ENCODE data around the gene CDK5R1. TPM values are rescaled to one million over a fixed set of nuclear protein-coding genes. Genes with fewer than 3 reads are reported as not detected.

CDK5R1 gene
- total RNA-seq, 1 experiment from 2014 or later, result 2.5 TPM

DNA sequence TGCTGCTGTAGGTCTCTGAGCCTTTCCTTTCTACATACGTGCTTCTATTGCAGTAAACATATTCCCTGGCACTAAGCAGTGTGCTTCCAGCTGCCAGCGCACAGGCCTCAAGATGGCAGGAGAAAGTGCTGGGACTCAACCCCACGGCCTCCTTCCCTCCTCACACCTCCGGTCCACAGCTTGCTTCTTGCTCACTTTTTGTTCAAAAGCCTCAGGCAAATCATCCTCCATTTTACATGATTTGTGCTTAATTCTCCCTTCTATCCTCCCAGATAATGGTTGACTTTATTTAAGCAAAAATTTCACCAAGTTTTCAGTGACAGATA is 5.4 kb downstream of the CDK5R1 start:
- no peak for DNase-seq (ENCODE audit: extremely low read depth, low read depth)

DNA sequence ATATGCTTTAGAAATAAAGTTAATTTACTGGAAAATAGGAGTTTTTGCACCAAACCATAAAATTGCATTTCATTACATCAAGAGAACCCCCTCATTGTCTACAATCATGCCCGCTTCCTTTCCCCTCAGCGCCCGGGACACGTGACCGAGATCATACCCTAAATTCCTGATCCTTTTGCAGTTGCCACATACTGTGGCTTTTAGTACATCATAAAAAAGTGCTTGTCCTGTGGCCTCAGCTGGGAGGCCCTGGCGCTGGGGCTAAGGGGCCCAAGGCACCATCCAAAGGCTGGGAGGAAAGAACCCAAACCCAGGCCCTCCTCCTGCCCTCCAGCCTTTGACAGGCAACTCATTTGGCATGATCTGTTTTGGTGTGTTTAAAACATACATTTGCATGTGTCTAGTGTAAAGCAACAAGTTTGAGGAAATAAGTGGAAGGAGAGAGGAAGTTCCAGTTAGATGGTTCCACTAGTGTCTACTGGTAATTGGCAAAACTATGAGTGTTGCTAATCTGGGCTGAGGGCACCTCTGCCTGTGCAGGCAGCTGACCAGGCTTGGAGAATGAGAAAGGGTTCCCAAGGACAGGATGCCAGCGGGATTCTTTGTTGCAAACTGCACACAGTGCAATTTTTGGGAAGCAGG is 6.0 kb downstream of the CDK5R1 start:
- no peak for DNase-seq (ENCODE audit: extremely low read depth, low read depth)

DNA sequence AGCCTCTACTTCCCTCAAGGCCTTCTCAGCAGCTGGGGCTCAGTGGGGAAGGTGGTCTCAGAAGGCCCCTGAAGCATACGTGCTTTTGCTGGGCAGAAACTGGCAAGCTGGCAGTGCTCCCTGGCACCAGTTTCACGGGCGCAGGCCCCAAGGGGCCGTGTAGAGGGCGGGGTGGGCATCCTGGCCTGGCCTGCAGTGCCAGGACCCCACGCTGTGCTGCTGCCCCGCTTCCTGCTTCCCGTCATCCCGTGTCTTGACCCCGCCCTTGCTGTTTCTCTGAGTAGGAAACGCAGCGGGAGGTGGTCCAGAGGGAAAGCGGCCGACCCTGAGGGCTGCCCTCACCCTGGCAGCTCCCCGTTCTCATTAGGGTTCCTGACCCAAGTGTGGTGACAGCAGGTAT is 6.8 kb downstream of the CDK5R1 start:
- no peak for DNase-seq (ENCODE audit: extremely low read depth, low read depth)

DNA sequence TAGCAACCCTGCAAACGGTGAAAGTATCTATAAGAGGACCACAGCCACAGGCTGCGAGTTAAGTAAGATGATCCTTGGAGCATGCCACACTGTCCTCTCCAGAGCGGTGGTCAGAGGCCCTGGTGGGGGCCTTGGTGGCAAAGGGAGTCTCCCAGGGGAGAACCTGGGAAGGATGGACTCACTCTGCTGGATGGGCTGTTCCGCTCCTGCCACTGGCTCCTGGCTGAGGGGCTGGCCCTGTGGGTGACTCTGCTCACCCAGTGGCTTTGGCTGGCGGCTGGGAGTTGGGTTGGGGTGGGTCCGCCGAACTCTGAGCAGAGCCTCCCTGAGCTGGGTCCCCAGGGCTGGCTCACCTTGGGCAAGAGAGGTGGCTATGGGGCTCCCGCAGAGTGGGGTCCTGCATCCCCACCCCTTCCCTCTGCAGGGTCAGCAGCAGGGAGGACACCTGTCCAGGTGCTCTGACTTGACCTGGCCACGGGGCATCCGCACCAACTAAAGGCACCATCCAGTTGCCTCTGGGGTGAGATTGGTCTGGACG is 7.3 kb downstream of the CDK5R1 start:
- no peak for DNase-seq (ENCODE audit: extremely low read depth, low read depth)

DNA sequence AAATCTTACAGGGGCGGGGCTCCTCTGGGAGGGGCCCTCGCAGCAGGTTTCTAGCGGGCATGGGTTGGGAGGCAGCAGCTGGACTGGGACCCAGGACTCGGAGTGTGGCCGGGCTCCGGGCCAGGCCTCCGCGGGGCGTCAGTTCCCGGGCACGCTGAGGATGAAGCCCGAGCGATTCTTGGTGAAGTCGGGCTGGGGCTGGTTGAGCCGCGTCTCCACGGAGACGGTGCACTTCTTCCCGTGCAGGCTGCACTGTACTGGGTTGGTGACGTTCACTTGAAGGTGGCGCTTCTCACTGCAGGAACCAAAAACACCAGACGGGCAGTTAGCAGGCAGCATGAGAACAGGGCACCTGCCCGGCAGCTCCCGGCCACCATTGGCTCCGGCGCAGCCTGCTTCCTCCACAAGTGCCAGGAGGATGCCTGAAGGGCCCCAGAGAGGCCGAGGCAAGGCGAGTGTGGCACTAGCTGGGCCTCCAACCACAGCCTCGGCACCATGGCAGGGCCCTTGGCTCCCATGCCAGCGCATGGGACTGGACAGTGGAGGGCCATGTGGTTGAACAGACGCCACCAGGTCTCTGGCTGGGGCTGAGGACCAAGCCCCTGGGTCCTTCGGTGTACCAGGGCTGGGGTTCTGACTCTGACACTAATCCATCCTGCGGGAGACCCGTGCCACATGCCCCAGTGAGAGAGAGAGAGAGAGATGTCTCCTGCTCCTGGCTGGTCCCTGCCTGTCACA is 8.0 kb downstream of the CDK5R1 start:
- no peak for DNase-seq (ENCODE audit: extremely low read depth, low read depth)

DNA sequence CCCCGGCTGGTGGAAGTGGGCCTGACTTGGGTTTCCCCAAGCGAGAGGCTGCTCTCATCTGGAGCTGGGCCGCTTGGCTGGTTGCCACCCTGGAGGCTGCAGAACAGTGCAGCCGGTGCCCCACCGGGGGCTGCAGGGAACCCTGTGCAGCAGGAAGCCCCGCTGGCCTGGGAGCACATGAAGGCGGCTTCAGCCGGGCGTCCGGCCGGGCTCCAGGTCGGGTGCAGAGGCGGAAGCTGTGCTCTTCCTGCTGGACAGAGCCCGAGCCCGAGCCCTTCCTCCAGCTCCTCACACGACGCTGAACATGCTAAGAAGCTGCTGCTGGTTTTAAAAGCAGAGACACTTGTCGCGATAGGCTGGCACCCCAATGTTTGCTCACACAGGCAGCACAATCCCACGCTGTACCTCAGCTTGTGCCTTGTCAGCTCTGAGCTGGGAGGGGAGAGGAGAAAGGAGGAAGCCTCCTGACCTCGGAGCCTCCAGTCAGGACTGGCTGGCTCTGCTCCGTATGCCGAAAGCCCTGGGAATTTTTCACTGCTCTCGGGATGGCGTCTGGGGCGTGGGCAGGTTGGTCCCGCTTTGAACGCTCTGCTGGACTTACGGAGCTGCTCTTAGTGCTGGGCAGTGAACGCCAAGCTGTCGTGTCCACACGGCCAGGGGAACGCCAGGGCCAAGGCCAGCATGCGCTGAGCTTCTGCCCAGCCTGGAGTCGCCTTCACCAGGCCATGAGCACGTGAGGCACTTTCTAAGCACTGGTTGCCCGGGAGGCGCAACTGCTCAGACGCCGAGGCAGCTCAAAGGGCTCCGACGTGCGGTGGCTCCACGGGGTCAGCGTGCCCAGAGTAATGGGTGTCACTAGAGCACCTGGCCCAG is 8.8 kb downstream of the CDK5R1 start:
- DNase-seq (ENCODE audit: extremely low read depth, low read depth), result no peak

DNA sequence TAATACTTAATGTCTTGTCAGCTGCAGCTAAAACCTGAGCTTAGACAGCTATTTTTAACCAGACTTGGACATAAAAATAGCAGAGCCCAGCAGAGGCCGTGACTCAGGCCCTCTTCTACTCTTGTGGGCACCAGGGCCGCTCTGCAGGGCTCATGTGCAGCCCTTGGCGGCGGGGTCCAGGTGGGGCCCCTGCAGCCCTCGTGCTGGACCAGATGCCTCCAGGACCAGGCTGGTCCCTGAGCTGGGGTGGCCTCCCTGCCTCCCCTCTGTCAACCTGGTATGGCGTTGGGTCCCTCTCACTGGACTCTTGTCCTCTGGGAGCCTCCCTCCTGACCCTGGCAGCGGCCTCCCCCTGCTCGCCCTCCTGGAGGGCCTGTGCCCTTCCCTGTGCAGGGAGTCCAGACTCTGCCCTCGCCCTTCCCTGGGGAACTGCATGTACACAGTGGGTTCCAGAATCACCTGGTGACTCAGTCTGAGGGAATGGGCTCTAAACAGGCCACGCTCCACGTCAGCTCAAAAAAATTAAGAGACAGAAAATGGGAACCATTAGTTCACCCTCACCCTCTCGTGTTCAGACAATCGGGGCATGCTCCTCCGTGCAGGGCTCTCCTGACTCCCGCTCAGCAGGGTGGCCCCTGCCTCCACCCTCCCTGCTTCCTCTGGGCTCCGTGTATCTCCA is 9.7 kb downstream of the CDK5R1 start:
- DNase-seq (ENCODE audit: extremely low read depth, low read depth), result no peak

DNA sequence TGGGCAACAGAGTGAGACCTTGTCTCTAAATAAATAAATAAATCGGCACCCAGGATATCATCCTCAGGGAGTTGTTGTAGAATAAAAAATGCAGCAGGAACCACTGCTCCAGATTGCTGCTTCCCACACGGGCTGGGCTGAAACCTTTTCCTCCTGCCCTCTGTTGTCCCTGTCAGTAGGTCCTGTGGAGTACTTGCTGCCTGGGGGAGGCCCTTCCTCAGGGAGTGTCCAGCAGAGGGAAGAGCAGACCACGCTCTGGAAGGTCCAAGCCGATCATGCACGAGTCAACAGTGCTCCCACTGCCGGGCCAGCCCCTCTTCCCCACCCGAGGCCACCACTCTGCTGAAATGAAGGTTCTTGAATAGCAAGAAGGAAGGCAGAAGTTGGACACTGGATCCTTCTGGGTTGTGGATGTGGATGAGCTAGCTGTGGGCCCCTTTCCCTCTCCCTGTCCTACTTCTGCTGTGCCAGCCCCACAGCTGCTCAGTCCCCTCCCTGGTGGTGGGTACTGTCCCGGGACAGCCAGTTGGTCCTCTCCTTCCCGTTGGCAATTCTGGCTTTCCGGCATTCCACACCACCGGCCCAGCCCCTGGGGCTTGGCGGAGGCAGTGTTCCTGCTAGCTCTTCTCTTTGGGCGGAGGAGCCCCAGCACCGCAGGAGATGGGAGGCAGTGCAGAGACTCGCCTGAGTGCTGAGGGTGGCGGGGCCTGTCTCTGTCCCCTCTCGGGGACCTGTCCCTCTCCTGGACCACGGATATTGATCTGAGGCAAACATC is 10.8 kb downstream of the CDK5R1 start:
- DNase-seq (ENCODE audit: extremely low read depth, low read depth), result no peak

DNA sequence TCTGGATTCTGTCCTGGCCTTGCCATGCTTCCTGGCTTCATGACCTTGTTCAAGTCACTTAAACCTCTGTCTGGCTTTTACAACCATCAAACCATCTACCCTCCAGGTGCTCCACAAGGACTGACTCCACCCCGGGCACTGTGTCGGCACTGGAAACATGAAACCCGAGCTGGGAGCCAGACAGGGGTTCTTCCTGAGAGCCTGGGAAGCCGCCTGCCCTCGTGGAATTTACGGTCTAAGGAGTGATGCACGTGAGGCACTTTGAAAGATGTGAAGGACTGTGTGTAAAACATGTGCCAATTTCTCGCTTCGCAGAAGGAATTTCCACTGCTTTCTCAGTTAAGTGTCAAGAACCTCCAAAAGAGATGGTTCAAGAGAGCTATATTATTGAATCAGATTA is 11.6 kb downstream of the CDK5R1 start:
- DNase-seq (ENCODE audit: extremely low read depth, low read depth), result no peak

DNA sequence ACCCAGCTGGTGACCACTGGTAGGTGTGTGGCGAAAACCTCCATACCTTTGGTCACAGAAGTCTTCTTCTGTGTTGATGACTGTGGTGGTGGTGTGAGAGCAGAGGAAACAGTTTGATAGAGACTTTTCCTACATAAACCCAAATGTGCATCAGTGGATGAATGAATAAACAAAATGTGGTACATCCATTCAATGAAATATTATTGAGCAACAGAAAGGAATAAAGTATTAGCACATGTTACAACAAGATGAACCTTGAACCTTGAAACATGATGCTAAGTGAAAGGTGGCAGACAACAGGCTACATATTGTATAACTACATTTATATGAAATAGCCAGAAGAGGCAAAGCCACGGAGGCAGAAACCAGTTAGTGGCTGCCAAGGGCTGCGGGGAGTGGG is 15.2 kb downstream of the CDK5R1 start:
- no peak for DNase-seq (ENCODE audit: extremely low read depth, low read depth)

DNA sequence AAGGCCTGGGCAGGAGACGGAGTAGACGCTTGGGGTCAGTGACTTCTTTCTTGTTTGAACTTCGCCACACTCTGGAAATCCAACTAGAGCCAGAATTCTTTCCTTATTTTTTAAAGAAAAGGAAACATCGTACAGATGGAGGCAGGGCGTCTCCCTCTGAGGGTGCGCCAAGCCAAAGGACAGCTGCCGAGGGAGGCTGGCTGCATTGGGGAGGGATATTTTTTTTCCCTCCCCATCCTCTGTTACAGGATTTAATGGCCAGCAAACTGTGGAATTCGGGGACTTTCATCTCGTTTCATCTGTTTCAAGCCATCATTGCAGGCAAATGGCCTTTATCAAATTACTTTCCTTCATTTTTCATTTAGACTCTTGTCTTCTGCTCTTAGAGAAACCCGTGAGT is 15.9 kb downstream of the CDK5R1 start:
- no peak for DNase-seq (ENCODE audit: extremely low read depth, low read depth)

DNA sequence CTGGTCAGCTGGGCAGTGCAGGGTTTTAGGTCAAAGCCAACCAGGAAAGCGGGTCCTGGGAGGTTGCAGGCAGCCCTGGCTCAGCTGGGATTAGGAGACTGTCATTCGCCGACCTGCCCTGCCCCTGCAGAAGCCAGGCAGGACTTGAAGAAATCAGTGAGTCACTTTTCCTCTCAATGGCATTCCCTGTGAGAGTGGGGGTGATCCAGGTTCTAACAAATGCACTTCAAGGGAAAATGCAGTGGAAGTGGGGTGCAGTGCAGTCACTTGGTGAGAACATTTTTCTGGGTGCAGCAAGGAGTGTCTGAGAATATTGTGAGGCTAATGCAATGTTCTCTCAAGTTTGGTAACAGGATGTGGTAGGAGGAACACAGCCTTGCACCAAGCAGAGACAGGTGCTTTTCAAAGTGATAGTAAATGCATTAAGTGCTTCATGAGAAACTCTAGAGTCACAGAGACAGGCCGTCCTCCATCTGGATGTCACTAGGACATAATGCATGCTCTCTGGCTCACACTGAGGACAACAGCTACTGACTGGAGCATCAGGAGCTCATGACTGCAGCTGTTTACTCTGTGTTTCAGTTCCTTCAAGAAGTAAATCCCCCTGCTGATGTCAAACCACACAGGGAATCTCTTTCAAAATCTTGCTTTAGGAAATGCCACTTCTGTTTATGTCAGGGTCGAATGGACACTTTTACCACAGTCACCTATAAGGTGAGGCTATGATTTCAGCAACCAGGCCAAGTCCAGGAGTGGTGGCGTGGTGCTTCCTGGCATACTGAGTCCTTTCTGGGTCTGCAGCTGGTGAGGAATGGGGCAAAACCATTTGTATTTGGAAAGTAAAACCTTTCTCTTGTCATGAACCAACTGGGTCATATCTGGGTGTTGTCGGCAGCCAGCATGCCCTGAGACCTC is 16.7 kb downstream of the CDK5R1 start:
- no peak for DNase-seq (ENCODE audit: extremely low read depth, low read depth)

DNA sequence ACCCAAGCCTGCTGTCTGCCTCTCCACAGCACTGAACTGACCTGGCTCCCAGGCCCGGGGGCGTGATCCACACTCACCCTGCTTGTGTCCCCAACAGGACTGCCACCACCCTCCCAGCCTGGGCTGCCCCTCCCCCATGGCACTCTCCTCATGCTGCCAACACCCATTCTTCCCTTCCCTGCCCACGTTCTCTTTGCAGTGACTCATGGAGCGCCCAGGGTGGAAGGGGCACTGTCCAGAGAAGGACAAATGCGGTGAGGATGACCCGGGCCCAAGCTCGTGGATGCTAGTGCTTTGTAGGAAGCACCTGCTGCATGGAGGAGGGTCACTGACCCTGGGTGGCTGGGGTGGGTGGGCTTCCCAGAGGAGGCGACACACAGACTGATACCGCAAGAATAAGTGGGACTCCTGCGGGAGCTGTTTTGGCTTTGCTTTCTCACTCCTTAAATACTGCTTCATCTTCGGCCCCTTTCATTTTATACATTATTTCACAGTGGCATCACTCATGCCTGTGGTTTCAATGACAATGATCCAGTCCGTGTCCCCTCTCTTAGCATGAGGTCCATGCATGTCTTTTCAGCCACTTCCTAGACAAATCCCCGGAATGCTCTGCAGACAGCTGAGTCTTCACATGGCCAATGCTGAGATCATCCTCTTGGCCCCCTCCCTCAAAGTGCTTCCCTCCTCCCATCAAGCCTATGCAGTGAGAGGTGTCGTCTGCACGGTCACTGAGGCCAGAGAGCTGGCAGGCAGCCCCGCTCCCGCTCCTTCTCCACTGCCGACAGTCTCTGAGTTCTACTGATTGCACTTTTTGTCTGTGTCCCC is 17.6 kb downstream of the CDK5R1 start:
- DNase-seq (ENCODE audit: extremely low read depth, low read depth), result no peak

DNA sequence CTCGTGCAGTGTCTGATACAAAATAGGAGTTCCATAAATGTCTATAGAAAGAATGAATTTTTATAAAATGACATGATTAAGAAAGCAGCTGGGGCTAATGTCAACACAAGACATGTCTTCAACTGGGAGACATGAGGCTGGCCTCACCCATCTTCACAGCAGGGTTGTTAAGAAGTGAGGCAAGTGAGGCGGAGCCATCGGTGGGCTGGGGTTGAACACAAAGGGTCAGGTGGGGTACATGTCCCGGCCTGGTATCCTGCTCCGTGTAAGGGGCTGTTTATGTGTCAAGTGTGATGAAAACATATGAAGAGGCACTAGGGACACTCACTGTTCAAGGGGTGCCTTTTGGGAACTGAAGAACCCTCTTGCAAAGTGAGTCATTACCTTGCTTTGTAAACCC is 22.1 kb downstream of the CDK5R1 start:
- DNase-seq (ENCODE audit: extremely low read depth, low read depth), result no peak

DNA sequence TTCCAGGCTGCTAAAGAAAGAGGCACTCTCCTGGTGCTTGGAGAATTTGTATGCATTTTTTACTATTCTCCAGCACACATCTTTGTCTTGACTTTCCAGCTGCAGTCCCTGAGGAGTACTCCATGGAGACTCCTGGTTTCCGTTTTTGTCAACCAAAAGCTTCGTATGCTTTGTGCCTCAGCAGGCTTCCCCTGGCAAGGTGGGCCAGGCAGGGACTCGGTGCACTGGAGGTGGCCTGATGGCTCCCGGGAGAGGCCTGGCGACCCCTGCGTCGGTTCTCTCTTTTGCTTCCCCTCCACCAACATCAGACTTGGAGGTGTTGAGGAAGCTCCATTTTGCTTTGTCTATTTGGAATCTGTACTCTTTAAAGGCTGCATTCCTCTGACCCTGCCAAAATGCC is 23.7 kb downstream of the CDK5R1 start:
- no peak for DNase-seq (ENCODE audit: extremely low read depth, low read depth)

DNA sequence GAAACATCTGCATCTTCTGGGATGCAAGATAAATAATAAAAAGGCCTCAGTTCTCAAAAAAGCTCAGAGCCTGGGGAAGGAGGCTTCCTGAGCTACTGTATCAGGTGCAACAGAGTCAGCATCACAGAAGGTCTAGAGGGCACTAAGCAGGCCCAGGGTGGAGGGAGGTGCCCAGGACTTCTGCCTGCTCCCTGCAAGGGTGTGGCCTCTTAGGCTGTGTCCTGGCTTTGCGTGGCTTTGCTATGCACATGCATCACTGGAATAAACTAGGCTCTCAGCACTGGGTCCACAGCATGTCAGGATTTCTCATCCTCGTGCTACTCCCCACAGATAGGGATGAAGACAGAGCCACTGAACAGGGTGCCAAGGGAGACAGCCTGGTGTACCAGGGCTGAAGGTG is 25.5 kb downstream of the CDK5R1 start:
- DNase-seq (ENCODE audit: extremely low read depth, low read depth), result no peak

DNA sequence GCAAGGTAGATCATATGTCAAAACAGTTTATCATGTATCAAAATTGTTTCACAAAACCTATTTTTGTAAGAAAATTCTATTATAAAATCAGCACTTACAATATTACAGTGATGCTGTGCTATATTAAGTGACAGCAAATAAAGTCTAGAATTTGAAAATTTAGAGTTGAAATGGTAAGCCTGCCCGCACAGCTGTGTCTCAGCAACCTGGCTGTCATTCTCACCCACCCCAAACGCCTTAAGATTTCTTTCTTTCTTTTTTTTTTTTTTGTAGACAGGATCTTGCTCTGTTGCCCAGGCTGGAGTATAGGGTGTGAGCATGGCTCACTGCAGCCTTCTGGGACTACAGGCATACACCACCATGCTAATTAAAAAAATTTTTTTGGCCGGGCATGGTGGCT is 26.8 kb downstream of the CDK5R1 start:
- no peak for DNase-seq (ENCODE audit: extremely low read depth, low read depth)

DNA sequence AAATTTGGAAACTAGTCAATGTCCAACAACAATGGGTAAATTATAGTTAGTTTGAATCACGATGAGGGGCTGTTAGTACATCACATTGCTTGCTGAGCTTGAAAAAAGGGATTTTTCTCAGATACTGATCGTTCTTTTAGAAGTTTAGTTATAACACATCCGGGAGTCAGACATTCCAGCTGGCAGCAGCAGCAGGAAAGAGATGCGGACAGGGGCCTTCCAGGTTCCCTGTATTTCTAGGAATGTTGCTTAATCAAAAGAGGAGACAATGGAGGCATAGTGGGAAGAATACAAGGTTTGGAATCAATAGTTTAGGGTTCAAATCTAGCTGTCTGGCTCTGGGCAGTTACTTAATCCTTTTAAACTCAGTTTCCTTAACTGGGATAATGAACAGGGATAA is 27.8 kb downstream of the CDK5R1 start:
- DNase-seq (ENCODE audit: extremely low read depth, low read depth), result no peak
